T-helper 17 cell (primary cell): ENCODE results near the gene MXRA7. TPM values are rescaled to one million over a fixed set of nuclear protein-coding genes. Genes with fewer than 3 reads are reported as not detected.
A peak's percentile ranks its signal among the peaks of the same experiment; 100 is the strongest.

ENCODE experiments used
- ATAC-seq: fragments of 150-1000 bp; cut with Tn5 transposase; 2 replicates; pipeline ENCODE4 v1.10.0; 2021; ENCODE audit warnings: mild to moderate bottlenecking, moderate library complexity
- DNase-seq, 3 donors: peaks; one replicate each; pipeline versions ENCODE4 v3.0.0 to v3.0.0-alpha.2; 2020 to 2021
- H3K9me3 ChIP-seq: one replicate; pipeline ENCODE4 v1.7.0; 2013; ENCODE audit warnings: low read length, mild to moderate bottlenecking; ENCODE audit not compliant: control insufficient read depth, poor library complexity, severe bottlenecking
- H3K27ac Mint-ChIP-seq: one replicate; pipeline ENCODE4 v1.8.0; 2022; ENCODE audit warnings: mild to moderate bottlenecking, moderate library complexity, mixed read lengths
- H3K27me3 Mint-ChIP-seq: one replicate; pipeline ENCODE4 v1.8.0; 2022; ENCODE audit warnings: mixed read lengths
- H3K36me3 Mint-ChIP-seq: one replicate; pipeline ENCODE4 v1.8.0; 2022; ENCODE audit warnings: low read depth, mixed read lengths
- H3K4me1 Mint-ChIP-seq: one replicate; pipeline ENCODE4 v1.8.0; 2022; ENCODE audit warnings: mild to moderate bottlenecking, mixed read lengths
- H3K4me3 Mint-ChIP-seq: one replicate; pipeline ENCODE4 v1.8.0; 2022; ENCODE audit warnings: mild to moderate bottlenecking, moderate library complexity, mixed read lengths
- total RNA-seq, 4 donors: library from RNA in 2 of 4; stranded (reverse) in 2 of 4; gene quantifications; one replicate each; pipeline ENCODE4 v1.2.3 and lab custom pipeline; 2022 to 2026

MXRA7 gene
- total RNA-seq, 2 donors from 2014 or later = 5.7 to 8.0 TPM

- Mint-ChIP-seq H3K4me1 (peaks cover 5% of the 10 kb centered on the region), H3K36me3 (peaks cover 4% of the 10 kb centered on the region), H3K27me3 (peaks cover 5% of the 10 kb centered on the region), H3K4me3 (no peak overlapping the region), H3K27ac (no peak overlapping the region)
- no peaks in the 10 kb centered on the region for H3K9me3 ChIP-seq
- DNase-seq (no peak), ATAC-seq (no peak)
Measured at GRCh38 chr17:76689859-76690258, 20.9 kb downstream of the MXRA7 start.

- Mint-ChIP-seq H3K4me1 (peaks cover 5% of the 10 kb centered on the region), H3K36me3 (peaks cover 4% of the 10 kb centered on the region), H3K27ac (no peak overlapping the region), H3K27me3 (peaks cover 5% of the 10 kb centered on the region), H3K4me3 (no peak overlapping the region)
- no peaks in the 10 kb centered on the region for H3K9me3 ChIP-seq
- DNase-seq = no peak
- ATAC-seq = no peak
Measured at GRCh38 chr17:76688165-76688622, 22.6 kb downstream of the MXRA7 start.

GRCh38 chr17:76687298-76688164 lies 23.2 kb downstream of the MXRA7 start:
- peaks cover 5% of the 10 kb centered on the region for H3K4me1 Mint-ChIP-seq
- peaks cover 5% of the 10 kb centered on the region for H3K27me3 Mint-ChIP-seq

GRCh38 chr17:76686538-76687297 lies 24.0 kb downstream of the MXRA7 start:
- peaks cover 10% of the 10 kb centered on the region for H3K4me1 Mint-ChIP-seq

More at GRCh38 chr17:76687298-76688164, 23.2 kb downstream of the MXRA7 start:
- peaks cover 4% of the 10 kb centered on the region for H3K36me3 Mint-ChIP-seq
- no peak for DNase-seq
- H3K9me3 ChIP-seq = no peaks in the 10 kb centered on the region
- ATAC-seq = no peak
- H3K4me3 Mint-ChIP-seq = no peak overlapping the region
- no peak overlapping the region for H3K27ac Mint-ChIP-seq

GRCh38 chr17:76685846-76686245 lies 24.9 kb downstream of the MXRA7 start:
- H3K27me3 Mint-ChIP-seq = peaks cover 5% of the 10 kb centered on the region
- no peak for ATAC-seq
- H3K36me3 Mint-ChIP-seq = peaks cover 4% of the 10 kb centered on the region
- no peak overlapping the region for H3K27ac Mint-ChIP-seq
- no peak for DNase-seq
- no peaks in the 10 kb centered on the region for H3K9me3 ChIP-seq
- no peak overlapping the region for H3K4me3 Mint-ChIP-seq
- H3K4me1 Mint-ChIP-seq = peaks cover 15% of the 10 kb centered on the region

More at GRCh38 chr17:76686538-76687297, 24.0 kb downstream of the MXRA7 start:
- Mint-ChIP-seq H3K27me3 (peaks cover 5% of the 10 kb centered on the region), H3K27ac (no peak overlapping the region), H3K4me3 (no peak overlapping the region), H3K36me3 (peaks cover 4% of the 10 kb centered on the region)
- ATAC-seq (no peak), DNase-seq (no peak)
- no peaks in the 10 kb centered on the region for H3K9me3 ChIP-seq

- peaks cover 5% of the 10 kb centered on the region for H3K27me3 Mint-ChIP-seq
- H3K4me3 Mint-ChIP-seq = no peak overlapping the region
- no peak overlapping the region for H3K27ac Mint-ChIP-seq
- peaks cover 15% of the 10 kb centered on the region for H3K4me1 Mint-ChIP-seq
- no peak for DNase-seq
- H3K36me3 Mint-ChIP-seq = peaks cover 4% of the 10 kb centered on the region
- ATAC-seq = no peak
- no peaks in the 10 kb centered on the region for H3K9me3 ChIP-seq
Measured at GRCh38 chr17:76685366-76685765, 25.4 kb downstream of the MXRA7 start.

- ATAC-seq (no peak), DNase-seq (no peak)
- H3K27me3 Mint-ChIP-seq = peaks cover 5% of the 10 kb centered on the region
- H3K4me1 Mint-ChIP-seq = peaks cover 17% of the 10 kb centered on the region
- H3K4me3 Mint-ChIP-seq = no peak overlapping the region
- H3K36me3 Mint-ChIP-seq = peaks cover 4% of the 10 kb centered on the region
- no peak overlapping the region for H3K27ac Mint-ChIP-seq
- H3K9me3 ChIP-seq = no peaks in the 10 kb centered on the region
Measured at GRCh38 chr17:76684756-76685155, 26.0 kb downstream of the MXRA7 start.

- Mint-ChIP-seq H3K4me1 (peaks cover 17% of the 10 kb centered on the region), H3K27ac (no peak overlapping the region), H3K4me3 (no peak overlapping the region), H3K36me3 (peaks cover 4% of the 10 kb centered on the region), H3K27me3 (peaks cover 5% of the 10 kb centered on the region)
- no peak for ATAC-seq
- no peak for DNase-seq
- H3K9me3 ChIP-seq = no peaks in the 10 kb centered on the region
Measured at GRCh38 chr17:76683921-76684745, 26.6 kb downstream of the MXRA7 start.

- Mint-ChIP-seq H3K27ac (no peak overlapping the region), H3K27me3 (no peaks in the 10 kb centered on the region), H3K4me1 (peaks cover 15% of the 10 kb centered on the region), H3K4me3 (no peak overlapping the region), H3K36me3 (peaks cover 2% of the 10 kb centered on the region)
- DNase-seq = no peak
- ATAC-seq = no peak
- H3K9me3 ChIP-seq = no peaks in the 10 kb centered on the region
Measured at GRCh38 chr17:76683011-76683755, 27.6 kb downstream of the MXRA7 start.

- Mint-ChIP-seq H3K4me3 (no peak overlapping the region), H3K4me1 (peaks cover 12% of the 10 kb centered on the region), H3K36me3 (no peaks in the 10 kb centered on the region), H3K27me3 (no peaks in the 10 kb centered on the region), H3K27ac (no peak overlapping the region)
- H3K9me3 ChIP-seq = no peaks in the 10 kb centered on the region
- no peak for ATAC-seq
- DNase-seq = no peak
Measured at GRCh38 chr17:76682296-76682695, 28.5 kb downstream of the MXRA7 start.

GRCh38 chr17:76681222-76682137 lies 29.3 kb downstream of the MXRA7 start:
- H3K4me3 Mint-ChIP-seq = no peak overlapping the region
- no peak overlapping the region for H3K27ac Mint-ChIP-seq
- peak; percentile 80 for ATAC-seq

More at GRCh38 chr17:76681222-76682137, 29.3 kb downstream of the MXRA7 start:
- H3K9me3 ChIP-seq = no peaks in the 10 kb centered on the region
- no peaks in the 10 kb centered on the region for H3K27me3 Mint-ChIP-seq
- no peaks in the 10 kb centered on the region for H3K36me3 Mint-ChIP-seq
- peaks cover 12% of the 10 kb centered on the region for H3K4me1 Mint-ChIP-seq
- DNase-seq = peak; percentile 40 to 64 (median 52)
